Activated T-helper 9 cell treated with anti-CD3 and anti-CD28 coated beads, Interleukin-2, amount 50 U/mL, for 16 hours (primary cell): ENCODE measurements around the gene BMP7.
"Not testable (repeated sequence)": the region's sequence is repeated elsewhere in the genome, so short reads cannot be mapped to it uniquely, and the experiment has no call there.

Experiments
- DNase-seq: peaks from one replicate; pipeline ENCODE4 v3.0.0-alpha.2; 2020; ENCODE audit warnings: low read depth

Gene BMP7

GRCh38 chr20:57167971-57168701 lies 98.3 kb downstream of the BMP7 start:
- no peak for DNase-seq

DNA sequence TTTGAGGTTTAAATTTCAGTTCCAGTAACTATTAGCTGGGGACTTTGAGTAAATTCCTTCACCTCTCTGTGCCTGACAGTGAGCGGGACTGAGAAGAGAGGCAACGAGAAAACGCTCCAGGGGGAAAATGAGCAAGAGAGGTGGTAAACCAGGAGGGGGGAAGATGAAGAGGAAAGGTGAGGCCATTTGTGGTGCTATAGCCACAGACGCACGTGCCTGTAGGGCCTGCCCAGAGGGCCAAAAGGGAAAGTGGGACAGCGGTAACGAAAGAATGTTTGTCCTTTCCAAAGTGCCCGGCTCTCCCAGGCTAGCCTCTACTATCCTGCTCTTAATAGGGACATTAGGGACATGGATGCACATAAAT lies 99.2 kb downstream of the BMP7 start:
- no peak for DNase-seq

DNA sequence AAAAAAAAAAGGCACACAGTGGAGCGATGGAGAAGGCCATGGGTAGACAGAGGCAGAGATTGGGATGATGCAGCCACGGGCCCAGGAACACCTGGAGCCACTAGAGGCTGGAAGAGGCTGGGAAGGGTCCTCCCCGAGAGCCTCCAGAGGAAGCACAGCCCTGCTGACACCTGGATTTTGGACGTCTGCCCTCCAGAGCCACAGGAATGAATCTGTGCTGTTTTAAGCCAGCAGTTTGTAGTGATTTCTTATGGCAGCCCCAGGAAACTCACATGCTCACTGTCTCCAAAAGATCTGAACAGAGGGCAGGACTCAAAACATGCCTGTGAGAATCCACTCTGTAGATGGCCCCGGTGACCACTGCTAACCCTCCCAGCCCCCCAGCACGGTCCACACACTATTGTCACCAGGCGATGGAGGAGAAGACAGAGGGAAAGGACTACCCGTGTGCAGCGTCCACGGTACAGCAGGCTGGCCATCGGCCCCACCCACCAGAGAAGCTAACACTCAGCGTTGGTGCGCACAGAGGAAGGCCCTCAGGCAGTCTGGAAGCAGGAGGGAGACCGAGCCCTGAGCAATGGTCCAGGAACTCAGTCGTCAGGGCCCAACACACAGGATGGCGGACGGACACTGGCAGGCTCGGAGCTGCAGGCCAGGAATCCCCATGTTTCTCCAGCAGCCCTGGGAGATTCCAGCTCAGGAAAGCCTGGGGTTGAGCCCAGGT lies 99.7 kb downstream of the BMP7 start:
- no peak for DNase-seq

GRCh38 chr20:57165427-57166004 lies 100.9 kb downstream of the BMP7 start:
- DNase-seq: no peak

DNA sequence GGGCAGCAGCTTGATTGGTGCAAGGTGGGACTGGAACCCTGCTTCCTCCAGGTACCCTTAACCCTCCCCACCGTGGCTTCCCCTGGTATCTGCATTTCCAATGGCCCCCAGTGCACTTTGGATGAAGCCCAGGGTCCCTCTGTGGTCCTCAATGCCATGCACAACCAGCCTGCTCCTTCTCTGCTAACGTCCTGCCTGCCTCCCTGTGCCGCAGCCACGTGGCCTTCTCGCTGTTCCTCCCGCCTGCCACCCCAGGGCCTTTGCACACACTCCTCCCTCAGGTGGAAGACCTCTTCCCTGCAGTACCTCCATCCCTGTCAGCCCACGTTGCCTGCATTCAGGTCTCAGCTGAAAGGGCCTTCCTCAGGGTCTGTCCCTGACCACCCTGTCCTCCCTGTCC lies 101.6 kb downstream of the BMP7 start:
- DNase-seq: no peak

DNA sequence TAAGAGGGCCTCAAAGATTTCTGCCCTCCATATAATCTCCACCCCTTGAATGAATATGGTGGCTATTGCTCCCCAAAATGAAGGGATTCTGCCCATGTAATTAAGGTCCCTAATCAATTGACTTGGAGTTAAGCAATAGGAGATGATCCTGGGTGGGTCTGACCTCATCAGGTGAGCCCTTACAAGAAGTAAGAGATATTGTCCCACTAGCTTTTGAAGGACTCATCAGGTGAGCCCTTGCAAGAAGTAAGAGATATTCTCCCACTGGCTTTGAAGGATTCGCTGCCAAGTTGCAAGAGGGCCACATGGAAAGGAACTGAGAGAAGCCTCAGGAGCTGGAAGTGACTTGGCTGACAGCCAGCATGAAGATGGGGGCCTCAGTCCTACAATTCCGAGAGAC lies 103.4 kb downstream of the BMP7 start:
- DNase-seq: no peak

DNA sequence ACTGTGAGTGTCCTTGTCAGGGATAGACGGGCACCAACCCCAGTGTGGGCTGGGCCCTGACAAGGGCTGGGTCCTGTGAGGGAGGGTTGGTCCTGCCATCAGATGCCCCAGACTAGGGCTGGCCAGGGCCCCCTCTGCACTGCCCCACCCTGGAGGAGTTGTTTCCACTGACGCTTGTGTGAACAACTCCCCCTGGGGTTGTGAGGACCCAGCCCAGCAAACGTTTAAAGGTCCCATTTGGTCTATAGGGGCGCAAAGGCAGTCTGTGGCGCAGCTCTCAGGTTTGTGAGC lies 104.1 kb downstream of the BMP7 start:
- DNase-seq: no peak

GRCh38 chr20:57161478-57162361 lies 104.7 kb downstream of the BMP7 start:
- no peak for DNase-seq

GRCh38 chr20:57160985-57161384 lies 105.5 kb downstream of the BMP7 start:
- no peak for DNase-seq

- DNase-seq: no peak
Measured at GRCh38 chr20:57159945-57160610, 106.4 kb downstream of the BMP7 start.

DNA sequence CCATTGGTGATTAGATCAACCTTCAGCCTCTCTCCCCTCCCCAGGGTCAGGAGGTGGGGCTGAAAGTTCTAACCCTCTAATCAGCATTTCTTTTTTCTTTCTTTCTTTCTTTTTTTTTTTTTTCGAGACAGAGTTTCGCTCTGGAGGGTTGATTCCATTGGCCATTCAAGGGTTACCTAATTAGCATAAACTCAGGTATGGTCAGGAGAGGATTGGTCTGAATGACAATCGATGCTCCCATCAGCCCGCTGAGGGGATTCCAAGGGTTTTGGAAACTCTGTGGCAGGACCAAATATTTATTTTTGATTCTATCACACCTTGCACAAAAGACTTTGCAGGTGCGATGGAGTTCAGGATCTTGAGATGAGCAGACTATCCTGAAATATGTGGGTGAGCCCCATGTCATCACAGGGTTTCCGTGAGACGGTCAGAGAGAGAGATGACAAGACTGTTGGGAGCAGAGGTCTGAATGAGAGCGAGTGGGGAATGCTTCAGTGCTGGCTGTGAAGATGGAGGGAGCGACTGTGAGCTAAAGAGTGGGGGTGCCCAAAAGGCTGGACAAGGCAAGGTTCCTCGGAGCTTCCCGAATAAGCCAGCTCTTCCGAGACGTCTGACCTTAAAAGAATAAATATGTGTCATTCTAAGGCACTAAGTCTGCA lies 107.1 kb downstream of the BMP7 start:
- DNase-seq: no peak

DNA sequence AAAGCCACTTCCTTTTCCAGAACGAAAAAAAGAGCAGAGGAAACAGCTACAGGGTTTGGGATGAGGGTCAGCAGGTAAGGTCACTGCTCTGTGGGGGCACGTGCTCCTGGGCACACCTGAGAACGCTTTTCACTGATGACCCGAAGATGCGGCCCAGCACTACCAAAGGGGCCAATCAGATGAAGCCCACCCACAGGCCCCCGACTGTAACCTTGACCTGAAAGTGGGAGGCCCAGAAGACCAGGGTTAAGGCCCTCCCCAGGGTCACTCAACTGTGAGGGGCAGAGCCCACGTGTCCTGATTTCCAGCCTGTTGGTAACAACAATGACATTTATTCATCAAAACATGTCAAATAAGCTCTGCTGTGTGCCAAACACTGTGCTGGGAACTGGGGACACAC lies 108.0 kb downstream of the BMP7 start:
- no peak for DNase-seq

GRCh38 chr20:57157787-57158186 lies 108.7 kb downstream of the BMP7 start:
- not testable (repeated sequence) for DNase-seq

GRCh38 chr20:57157106-57157691 lies 109.2 kb downstream of the BMP7 start:
- DNase-seq: no peak

DNA sequence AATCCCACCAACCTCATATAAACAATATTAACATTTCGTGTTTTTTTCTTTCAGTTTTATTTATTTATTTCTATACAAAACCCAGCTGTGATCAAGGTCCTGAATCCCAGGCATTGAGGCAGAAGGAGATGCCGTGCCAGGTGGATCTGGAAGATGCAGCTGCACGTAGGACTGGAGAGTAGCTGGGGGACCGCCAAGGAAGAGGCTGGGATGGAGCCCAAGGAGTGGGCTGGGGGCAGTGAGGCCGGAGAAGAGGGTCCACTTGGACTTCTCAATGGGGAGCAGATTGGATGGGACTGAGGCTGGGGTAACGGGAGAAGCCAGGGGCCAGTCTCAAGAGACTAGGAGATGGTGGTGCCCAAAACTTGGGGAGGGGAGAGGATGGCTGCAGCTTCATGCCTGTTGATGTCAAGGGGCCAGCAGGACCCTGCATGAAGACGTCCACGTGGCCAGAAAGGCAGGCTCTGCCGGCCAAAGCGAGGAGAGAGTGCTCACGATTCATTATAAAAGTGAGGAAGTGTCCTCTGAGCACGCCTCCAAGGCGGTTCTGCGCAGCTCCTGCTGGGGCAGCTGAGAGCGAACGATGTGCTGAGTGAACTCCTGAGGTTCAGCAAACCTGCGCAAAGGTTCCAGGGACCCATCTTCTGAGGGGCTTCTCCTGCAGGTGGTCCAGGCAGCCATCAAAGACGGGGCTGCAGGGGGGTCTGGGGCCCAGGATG lies 110.3 kb downstream of the BMP7 start:
- no peak for DNase-seq

DNA sequence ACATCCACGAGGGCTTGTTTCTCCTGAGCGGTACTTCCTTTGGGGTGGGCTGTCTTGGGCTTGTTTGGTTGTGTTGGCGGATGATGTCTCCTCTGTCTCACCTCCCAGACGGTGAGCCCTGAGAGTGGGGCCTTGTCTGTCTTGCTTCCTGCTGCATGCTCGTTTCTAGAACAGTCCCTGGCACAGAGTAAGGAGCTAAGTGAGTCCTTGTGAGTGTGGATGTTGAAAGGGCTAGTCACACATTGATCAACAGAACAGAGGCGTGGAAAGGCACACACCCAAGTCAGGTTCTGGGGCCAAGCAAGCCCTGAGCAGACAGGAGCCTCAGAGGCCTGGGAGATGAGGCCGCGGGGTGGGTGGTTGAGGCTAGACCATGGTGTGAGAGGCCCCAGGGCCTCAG lies 111.0 kb downstream of the BMP7 start:
- DNase-seq: no peak

- DNase-seq: no peak
Measured at GRCh38 chr20:57153238-57153905, 113.1 kb downstream of the BMP7 start.

DNA sequence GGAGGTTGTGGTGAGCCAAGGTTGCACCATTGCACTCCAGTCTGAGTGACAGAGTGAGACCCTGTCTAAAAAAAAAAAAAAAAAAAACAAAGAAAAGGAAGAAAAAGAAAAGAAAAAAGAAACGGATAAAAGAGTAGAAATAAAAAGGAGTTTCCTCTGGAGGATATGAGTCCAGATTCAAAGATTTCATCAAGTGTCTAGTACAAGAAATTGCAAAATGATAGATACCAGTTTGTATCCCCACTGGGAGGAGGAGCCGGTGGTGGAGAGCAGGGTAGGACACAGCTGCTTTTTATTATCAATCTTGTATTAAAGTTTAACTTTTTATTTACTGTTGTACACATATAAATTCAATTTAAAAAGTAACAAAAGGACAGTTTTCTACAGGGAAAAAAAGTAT lies 113.9 kb downstream of the BMP7 start:
- DNase-seq: no peak

- no peak for DNase-seq
Measured at GRCh38 chr20:57150559-57150958, 115.9 kb downstream of the BMP7 start.

DNA sequence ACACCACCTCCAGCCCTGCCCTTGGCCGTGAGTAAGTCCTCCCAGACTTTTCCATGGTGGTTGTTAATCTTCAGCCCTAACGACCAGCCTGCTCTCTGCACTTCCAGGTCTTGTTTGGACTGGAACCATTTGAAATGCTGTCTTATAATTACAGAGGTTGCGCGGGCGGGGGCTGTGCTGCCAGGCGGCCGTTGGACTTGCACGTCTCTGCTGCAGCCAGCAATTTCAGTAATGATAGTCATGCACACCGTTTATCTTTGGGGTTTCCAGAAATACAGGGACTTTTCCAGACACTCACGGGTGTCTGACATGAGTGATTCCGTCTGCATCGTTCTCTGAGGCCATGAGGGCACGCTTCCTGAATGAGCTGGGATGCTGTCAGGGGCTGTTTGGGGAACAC lies 118.2 kb downstream of the BMP7 start:
- DNase-seq: no peak
